Measurements from ENCODE around the gene VEZT. TPM values are rescaled to one million over a fixed set of nuclear protein-coding genes. Genes with fewer than 3 reads are reported as not detected.
"Not testable (repeated sequence)": the region's sequence is repeated elsewhere in the genome, so short reads cannot be mapped to it uniquely, and the experiment has no call there.

Gene VEZT
- total RNA-seq, 1 donor from 2014 or later: 148 TPM

GRCh38 chr12:95237315-95237714 is 19.7 kb downstream of the VEZT start:
- Mint-ChIP-seq H3K4me3 (ENCODE audit: unreplicated experiment) (no peak overlapping the region), H3K9me3 (ENCODE audit: unreplicated experiment) (peaks cover 8% of the 10 kb centered on the region), H3K4me1 (ENCODE audit: low read depth, unreplicated experiment) (peaks cover 11% of the 10 kb centered on the region), H3K27ac (ENCODE audit: unreplicated experiment) (no peak overlapping the region), H3K36me3 (ENCODE audit: unreplicated experiment) (peaks cover 13% of the 10 kb centered on the region), H3K27me3 (ENCODE audit: unreplicated experiment) (peaks cover 4% of the 10 kb centered on the region)
- no peak for TF ChIP-seq CTCF (IDR thresholded peaks at IDR 0.05; ENCODE audit: partially characterized antibody, unreplicated experiment)
- no peak for DNase-seq

- DNase-seq: no peak
- H3K36me3 Mint-ChIP-seq (ENCODE audit: unreplicated experiment): peaks cover 13% of the 10 kb centered on the region
- no peak overlapping the region for H3K27ac Mint-ChIP-seq (ENCODE audit: unreplicated experiment)
- H3K9me3 Mint-ChIP-seq (ENCODE audit: unreplicated experiment): peaks cover 8% of the 10 kb centered on the region
- H3K4me3 Mint-ChIP-seq (ENCODE audit: unreplicated experiment): no peak overlapping the region
- peaks cover 4% of the 10 kb centered on the region for H3K27me3 Mint-ChIP-seq (ENCODE audit: unreplicated experiment)
- H3K4me1 Mint-ChIP-seq (ENCODE audit: low read depth, unreplicated experiment): peaks cover 10% of the 10 kb centered on the region
- no peak for TF ChIP-seq CTCF (IDR thresholded peaks at IDR 0.05; ENCODE audit: partially characterized antibody, unreplicated experiment)
Observed at GRCh38 chr12:95238150-95238549, 20.5 kb downstream of the VEZT start.

GRCh38 chr12:95239216-95239615 is 21.6 kb downstream of the VEZT start:
- no peak overlapping the region for H3K4me3 Mint-ChIP-seq (ENCODE audit: unreplicated experiment)
- peaks cover 10% of the 10 kb centered on the region for H3K4me1 Mint-ChIP-seq (ENCODE audit: low read depth, unreplicated experiment)
- H3K27me3 Mint-ChIP-seq (ENCODE audit: unreplicated experiment): peaks cover 4% of the 10 kb centered on the region
- H3K36me3 Mint-ChIP-seq (ENCODE audit: unreplicated experiment): peaks cover 13% of the 10 kb centered on the region
- TF ChIP-seq CTCF (IDR thresholded peaks at IDR 0.05; ENCODE audit: partially characterized antibody, unreplicated experiment): no peak
- H3K27ac Mint-ChIP-seq (ENCODE audit: unreplicated experiment): peak overlapping the region; percentile 29
- no peak for DNase-seq
- H3K9me3 Mint-ChIP-seq (ENCODE audit: unreplicated experiment): peaks cover 9% of the 10 kb centered on the region

- not testable (repeated sequence) for H3K4me1 Mint-ChIP-seq (ENCODE audit: low read depth, unreplicated experiment); DNase-seq; H3K27ac Mint-ChIP-seq (ENCODE audit: unreplicated experiment); H3K27me3 Mint-ChIP-seq (ENCODE audit: unreplicated experiment); H3K4me3 Mint-ChIP-seq (ENCODE audit: unreplicated experiment)
- Mint-ChIP-seq H3K36me3 (ENCODE audit: unreplicated experiment) (peaks cover 13% of the 10 kb centered on the region), H3K9me3 (ENCODE audit: unreplicated experiment) (peaks cover 11% of the 10 kb centered on the region)
Observed at GRCh38 chr12:95239835-95240234, 22.2 kb downstream of the VEZT start.

- no peak for DNase-seq
- TF ChIP-seq CTCF (IDR thresholded peaks at IDR 0.05; ENCODE audit: partially characterized antibody, unreplicated experiment): no peak
- H3K27ac Mint-ChIP-seq (ENCODE audit: unreplicated experiment): no peak overlapping the region
- H3K9me3 Mint-ChIP-seq (ENCODE audit: unreplicated experiment): peaks cover 11% of the 10 kb centered on the region
- H3K4me3 Mint-ChIP-seq (ENCODE audit: unreplicated experiment): no peak overlapping the region
- peaks cover 13% of the 10 kb centered on the region for H3K36me3 Mint-ChIP-seq (ENCODE audit: unreplicated experiment)
- H3K27me3 Mint-ChIP-seq (ENCODE audit: unreplicated experiment): peaks cover 4% of the 10 kb centered on the region
- peaks cover 10% of the 10 kb centered on the region for H3K4me1 Mint-ChIP-seq (ENCODE audit: low read depth, unreplicated experiment)
Observed at GRCh38 chr12:95240556-95240955, 22.9 kb downstream of the VEZT start.

GRCh38 chr12:95241138-95241537 is 23.5 kb downstream of the VEZT start:
- H3K4me1 Mint-ChIP-seq (ENCODE audit: low read depth, unreplicated experiment); DNase-seq; H3K27ac Mint-ChIP-seq (ENCODE audit: unreplicated experiment); H3K4me3 Mint-ChIP-seq (ENCODE audit: unreplicated experiment); H3K27me3 Mint-ChIP-seq (ENCODE audit: unreplicated experiment): not testable (repeated sequence)
- Mint-ChIP-seq H3K9me3 (ENCODE audit: unreplicated experiment) (peaks cover 11% of the 10 kb centered on the region), H3K36me3 (ENCODE audit: unreplicated experiment) (peaks cover 13% of the 10 kb centered on the region)
